GM23248 (cell line): Measurements from ENCODE around the gene ACTR3C.

Experiments used
- EZH2 ChIP-seq: fragments of 200-600 bp; sonication (generic); IDR thresholded peaks from 2 replicates; pipeline ENCODE4 v1.6.1; 2018; ENCODE audit warnings: antibody characterized with exemption, mild to moderate bottlenecking; ENCODE audit not compliant: insufficient read depth, poor library complexity, severe bottlenecking
- EZH2phosphoT487 ChIP-seq: fragments of 200-600 bp; sonication (generic); IDR thresholded peaks from 2 replicates; pipeline ENCODE4 v1.6.1; 2018; ENCODE audit warnings: antibody characterized with exemption, moderate library complexity, mild to moderate bottlenecking, low read depth; ENCODE audit not compliant: insufficient read depth

- TF ChIP-seq EZH2phosphoT487 = no peak
- no peak for TF ChIP-seq EZH2
These were observed 12.4 kb upstream of the ACTR3C start for GRCh38 chr7:150335774-150336112.
